ENCODE data around the gene MAB21L1.

The MAB21L1 gene

GRCh38 chr13:35475960-35476943 lies at the start of gene MAB21L1:
TSS of gene MAB21L1 (minus strand) at chr13:35476689. CDS start at chr13:35476138, 551 bp downstream.
- Histone ChIP-seq H3K9me3 (ENCODE audit: control insufficient read depth, insufficient read depth, low read depth, low read length) (no peaks in the 10 kb centered on the region), H3K4me3 (ENCODE audit: low read depth, low read length) (peak within 1 kb of the TSS; percentile 68), H3K27ac (ENCODE audit: extremely low read depth, low read depth, low read length) (peak within 1 kb of the TSS; percentile 63; the same call in 1 of the 2 replicates), H3K4me1 (ENCODE audit: control insufficient read depth, insufficient read depth, low read length) (no peaks in the 10 kb centered on the region), H3K36me3 (ENCODE audit: control insufficient read depth in 2 of 2, insufficient read depth in 1 of 2, low read length in 2 of 2) (no peaks in the 10 kb centered on the region)
- CTCF ChIA-PET: interaction anchor here (0.6 kb wide), 1 partner anchor 228 kb away, joined by 3 read pairs; no protein-coding TSS in a partner anchor
- POLR2A ChIA-PET: interaction anchor here (0.5 to 1.5 kb wide), 3 partner anchors 9 to 107 kb away, joined by 4 to 6 read pairs (median 4); no protein-coding TSS in a partner anchor
- TF ChIP-seq ZNF184 (tag by site-specific recombination; IDR thresholded peaks at IDR 0.05) (no peak), ZXDB (tag by site-specific recombination; IDR thresholded peaks at IDR 0.05) (0 out of 2 replicates have a peak, but pooled peaks have one; percentile 21), ZNF2 (tag by site-specific recombination; IDR thresholded peaks at IDR 0.05) (peak; percentile 51; the same call in 1 of the 2 replicates), ZNF341 (tag by site-specific recombination; IDR thresholded peaks at IDR 0.05; ENCODE audit: low read depth) (peak; percentile 80), ZNF148 (tag by site-specific recombination; IDR thresholded peaks at IDR 0.05; ENCODE audit: borderline replicate concordance) (no peak), GLIS1 (tag by site-specific recombination; IDR thresholded peaks at IDR 0.05) (0 out of 2 replicates have a peak, but pooled peaks have one; percentile 8), MZF1 (tag by site-specific recombination; IDR thresholded peaks at IDR 0.05; ENCODE audit: borderline replicate concordance) (peak; percentile 80; the same call in 1 of the 2 replicates), GFI1B (tag by site-specific recombination; IDR thresholded peaks at IDR 0.05) (no peak), OSR2 (tag by site-specific recombination; IDR thresholded peaks at IDR 0.05) (peak; percentile 57), ZNF514 (tag by site-specific recombination; IDR thresholded peaks at IDR 0.05) (no peak), ZNF660 (tag by site-specific recombination; IDR thresholded peaks at IDR 0.05) (peak; percentile 39; the same call in 1 of the 2 replicates), ZNF24 (tag by site-specific recombination; IDR thresholded peaks at IDR 0.05) (0 out of 2 replicates have a peak, but pooled peaks have one; percentile 26), ZFP69B (tag by site-specific recombination; IDR thresholded peaks at IDR 0.05) (peak; percentile 53; the same call in 1 of the 2 replicates), SP3 (tag by site-specific recombination; IDR thresholded peaks at IDR 0.05) (no peak), ZBTB17 (tag by site-specific recombination; IDR thresholded peaks at IDR 0.05) (peak; percentile 90), ZFP37 (tag by site-specific recombination; IDR thresholded peaks at IDR 0.05) (0 out of 2 replicates have a peak, but pooled peaks have one; percentile 29), PRDM1 (tag by site-specific recombination; IDR thresholded peaks at IDR 0.05) (peak; percentile 86), ZNF18 (tag by site-specific recombination; IDR thresholded peaks at IDR 0.05) (peak; percentile 65; the same call in 1 of the 2 replicates), ZNF501 (tag by site-specific recombination; IDR thresholded peaks at IDR 0.05) (peak; percentile 64; the same call in 1 of the 2 replicates)
- TF ChIP-seq, protein P1, sequence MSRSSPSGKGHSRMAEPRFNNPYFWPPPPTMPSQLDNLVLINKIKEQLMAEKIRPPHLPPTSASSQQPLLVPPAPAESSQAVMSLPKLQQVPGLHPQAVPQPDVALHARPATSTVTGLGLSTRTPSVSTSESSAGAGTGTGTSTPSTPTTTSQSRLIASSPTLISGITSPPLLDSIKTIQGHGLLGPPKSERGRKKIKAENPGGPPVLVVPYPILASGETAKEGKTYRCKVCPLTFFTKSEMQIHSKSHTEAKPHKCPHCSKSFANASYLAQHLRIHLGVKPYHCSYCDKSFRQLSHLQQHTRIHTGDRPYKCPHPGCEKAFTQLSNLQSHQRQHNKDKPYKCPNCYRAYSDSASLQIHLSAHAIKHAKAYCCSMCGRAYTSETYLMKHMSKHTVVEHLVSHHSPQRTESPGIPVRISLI (tag by site-specific recombination; IDR thresholded peaks at IDR 0.05): no peak
- TF ChIP-seq, protein P2, sequence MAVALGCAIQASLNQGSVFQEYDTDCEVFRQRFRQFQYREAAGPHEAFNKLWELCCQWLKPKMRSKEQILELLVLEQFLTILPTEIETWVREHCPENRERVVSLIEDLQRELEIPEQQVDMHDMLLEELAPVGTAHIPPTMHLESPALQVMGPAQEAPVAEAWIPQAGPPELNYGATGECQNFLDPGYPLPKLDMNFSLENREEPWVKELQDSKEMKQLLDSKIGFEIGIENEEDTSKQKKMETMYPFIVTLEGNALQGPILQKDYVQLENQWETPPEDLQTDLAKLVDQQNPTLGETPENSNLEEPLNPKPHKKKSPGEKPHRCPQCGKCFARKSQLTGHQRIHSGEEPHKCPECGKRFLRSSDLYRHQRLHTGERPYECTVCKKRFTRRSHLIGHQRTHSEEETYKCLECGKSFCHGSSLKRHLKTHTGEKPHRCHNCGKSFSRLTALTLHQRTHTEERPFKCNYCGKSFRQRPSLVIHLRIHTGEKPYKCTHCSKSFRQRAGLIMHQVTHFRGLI (tag by site-specific recombination; IDR thresholded peaks at IDR 0.05): peak; percentile 37; the same call in 1 of the 2 replicates
- TF ChIP-seq, protein P3, sequence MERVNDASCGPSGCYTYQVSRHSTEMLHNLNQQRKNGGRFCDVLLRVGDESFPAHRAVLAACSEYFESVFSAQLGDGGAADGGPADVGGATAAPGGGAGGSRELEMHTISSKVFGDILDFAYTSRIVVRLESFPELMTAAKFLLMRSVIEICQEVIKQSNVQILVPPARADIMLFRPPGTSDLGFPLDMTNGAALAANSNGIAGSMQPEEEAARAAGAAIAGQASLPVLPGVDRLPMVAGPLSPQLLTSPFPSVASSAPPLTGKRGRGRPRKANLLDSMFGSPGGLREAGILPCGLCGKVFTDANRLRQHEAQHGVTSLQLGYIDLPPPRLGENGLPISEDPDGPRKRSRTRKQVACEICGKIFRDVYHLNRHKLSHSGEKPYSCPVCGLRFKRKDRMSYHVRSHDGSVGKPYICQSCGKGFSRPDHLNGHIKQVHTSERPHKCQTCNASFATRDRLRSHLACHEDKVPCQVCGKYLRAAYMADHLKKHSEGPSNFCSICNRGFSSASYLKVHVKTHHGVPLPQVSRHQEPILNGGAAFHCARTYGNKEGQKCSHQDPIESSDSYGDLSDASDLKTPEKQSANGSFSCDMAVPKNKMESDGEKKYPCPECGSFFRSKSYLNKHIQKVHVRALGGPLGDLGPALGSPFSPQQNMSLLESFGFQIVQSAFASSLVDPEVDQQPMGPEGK (tag by site-specific recombination; IDR thresholded peaks at IDR 0.05): peak; percentile 43; the same call in 1 of the 2 replicates
- TF ChIP-seq, protein P4, sequence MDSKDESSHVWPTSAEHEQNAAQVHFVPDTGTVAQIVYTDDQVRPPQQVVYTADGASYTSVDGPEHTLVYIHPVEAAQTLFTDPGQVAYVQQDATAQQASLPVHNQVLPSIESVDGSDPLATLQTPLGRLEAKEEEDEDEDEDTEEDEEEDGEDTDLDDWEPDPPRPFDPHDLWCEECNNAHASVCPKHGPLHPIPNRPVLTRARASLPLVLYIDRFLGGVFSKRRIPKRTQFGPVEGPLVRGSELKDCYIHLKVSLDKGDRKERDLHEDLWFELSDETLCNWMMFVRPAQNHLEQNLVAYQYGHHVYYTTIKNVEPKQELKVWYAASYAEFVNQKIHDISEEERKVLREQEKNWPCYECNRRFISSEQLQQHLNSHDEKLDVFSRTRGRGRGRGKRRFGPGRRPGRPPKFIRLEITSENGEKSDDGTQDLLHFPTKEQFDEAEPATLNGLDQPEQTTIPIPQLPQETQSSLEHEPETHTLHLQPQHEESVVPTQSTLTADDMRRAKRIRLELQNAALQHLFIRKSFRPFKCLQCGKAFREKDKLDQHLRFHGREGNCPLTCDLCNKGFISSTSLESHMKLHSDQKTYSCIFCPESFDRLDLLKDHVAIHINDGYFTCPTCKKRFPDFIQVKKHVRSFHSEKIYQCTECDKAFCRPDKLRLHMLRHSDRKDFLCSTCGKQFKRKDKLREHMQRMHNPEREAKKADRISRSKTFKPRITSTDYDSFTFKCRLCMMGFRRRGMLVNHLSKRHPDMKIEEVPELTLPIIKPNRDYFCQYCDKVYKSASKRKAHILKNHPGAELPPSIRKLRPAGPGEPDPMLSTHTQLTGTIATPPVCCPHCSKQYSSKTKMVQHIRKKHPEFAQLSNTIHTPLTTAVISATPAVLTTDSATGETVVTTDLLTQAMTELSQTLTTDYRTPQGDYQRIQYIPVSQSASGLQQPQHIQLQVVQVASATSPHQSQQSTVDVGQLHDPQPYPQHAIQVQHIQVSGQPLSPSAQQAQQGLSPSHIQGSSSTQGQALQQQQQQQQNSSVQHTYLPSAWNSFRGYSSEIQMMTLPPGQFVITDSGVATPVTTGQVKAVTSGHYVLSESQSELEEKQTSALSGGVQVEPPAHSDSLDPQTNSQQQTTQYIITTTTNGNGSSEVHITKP (tag by site-specific recombination; IDR thresholded peaks at IDR 0.05): peak; percentile 31; the same call in 1 of the 2 replicates

Measured in HEK293 (cell line).